HG03442 (cell line): ENCODE measurements around the gene PPP4R4.

ENCODE experiments used
- ATAC-seq: cut with Tn5 transposase; IDR thresholded peaks from one replicate; pipeline ENCODE4 v1.9.1; 2021; ENCODE audit warnings: mild to moderate bottlenecking, moderate library complexity; ENCODE audit not compliant: unreplicated experiment

Gene PPP4R4

DNA sequence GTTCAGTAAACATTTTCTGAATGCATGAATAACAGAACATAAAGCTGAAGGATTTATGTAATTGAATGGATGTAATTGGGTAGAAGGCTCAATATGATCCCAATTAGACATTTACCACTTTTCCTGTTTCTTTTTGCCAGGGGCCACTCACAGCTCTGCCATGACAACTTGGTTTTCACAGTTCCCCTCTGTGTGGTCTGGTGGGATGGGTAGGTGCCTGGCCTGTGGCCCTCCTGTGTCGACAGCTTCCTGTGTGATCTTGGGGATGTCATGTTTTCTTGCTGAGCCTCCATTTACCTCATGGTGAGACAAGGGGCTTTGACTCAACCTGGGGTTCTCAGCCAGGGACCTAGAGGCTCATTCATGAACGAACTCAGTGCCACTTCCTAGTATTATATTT, 131.5 kb downstream of the PPP4R4 start:
- no peak for ATAC-seq

DNA sequence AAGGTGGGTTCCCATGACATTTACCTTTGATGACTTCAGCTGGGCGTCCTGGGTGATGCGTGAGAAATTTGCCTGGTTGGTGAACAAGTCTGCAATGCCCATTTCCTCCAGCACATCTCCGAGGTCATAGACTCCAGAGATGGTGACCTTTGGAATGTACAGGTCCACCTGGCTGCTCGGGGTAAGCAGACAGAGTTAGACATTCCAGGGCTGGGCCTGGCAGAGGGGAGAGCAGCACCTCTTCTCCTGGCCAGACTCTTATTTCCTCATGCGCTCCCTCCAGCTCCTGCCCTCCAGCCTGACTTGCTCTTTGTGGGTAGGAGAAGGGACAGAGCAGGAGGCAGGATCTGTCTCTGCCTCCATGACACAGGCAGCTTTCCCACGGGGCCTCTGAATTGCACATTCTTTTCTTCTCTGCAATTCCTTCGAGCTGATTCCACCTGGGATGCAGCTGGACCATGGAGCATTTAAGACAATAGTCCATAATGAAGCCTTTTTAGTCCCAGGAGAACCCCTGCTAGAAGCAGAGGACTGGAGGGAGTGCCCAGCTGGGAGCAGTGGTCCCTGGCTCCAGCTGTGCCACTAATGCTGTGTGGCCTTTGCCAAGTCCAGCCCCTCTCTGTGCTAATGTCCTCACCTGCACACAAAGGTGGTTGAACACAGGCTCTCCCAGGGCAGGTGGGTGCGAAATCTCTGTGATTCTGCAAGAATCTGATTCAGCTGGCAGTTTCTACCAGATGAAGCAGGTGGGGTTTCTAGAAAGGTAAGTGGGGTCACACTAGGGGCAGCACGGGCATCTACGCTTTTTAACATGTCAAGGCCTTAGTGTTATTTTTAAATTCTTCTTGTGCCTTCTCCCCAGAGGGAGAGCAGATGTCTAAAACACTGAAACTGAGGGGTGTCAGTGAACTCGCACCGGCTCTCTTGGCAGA, 132.2 kb downstream of the PPP4R4 start:
- no peak for ATAC-seq

DNA sequence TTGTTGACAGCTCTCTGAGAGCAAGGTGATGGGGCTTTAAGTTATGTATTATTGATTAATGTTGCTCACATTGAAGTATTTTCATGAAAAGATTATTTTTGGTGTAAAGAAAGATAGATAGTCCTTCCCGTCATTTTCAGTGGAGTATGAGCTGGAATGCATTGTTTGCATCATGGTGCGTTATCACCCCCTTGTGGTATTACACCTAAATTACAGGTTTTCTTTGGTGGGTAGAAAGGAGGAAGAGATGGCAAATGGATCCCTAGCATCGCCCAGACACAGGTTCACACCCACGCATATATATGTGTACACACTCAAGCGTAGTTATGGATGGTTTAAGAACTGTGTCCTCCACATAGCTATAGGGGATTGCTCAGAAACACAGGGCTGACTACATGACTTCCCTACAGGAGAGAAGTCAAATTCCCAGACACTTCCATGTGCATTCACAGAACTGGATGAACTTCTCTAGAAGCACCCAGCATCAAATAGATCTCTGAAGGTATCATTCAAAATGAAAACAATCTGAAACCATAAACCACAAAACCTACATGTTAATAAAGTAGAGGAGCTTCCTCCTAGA, 133.4 kb downstream of the PPP4R4 start:
- ATAC-seq, result no peak

DNA sequence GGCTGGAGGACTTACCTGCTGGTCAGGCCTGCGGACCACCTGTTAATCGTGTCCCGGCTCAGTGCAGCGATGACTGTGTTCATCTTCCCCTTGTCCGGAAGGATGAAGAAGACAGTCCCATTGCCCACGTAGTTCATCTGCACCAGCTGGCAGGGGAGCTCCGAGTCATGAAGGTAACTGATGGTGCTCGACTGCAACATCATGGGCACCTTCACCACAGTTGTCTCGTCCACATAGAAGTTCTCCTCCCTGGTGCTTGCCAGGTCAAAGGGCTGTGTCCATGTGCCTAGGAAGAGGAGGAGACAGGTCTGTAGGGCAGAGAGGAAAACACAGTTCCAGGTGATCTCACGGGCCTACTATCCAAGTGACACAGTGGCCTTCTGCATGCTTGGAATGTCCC, 135.6 kb downstream of the PPP4R4 start:
- ATAC-seq, result no peak

DNA sequence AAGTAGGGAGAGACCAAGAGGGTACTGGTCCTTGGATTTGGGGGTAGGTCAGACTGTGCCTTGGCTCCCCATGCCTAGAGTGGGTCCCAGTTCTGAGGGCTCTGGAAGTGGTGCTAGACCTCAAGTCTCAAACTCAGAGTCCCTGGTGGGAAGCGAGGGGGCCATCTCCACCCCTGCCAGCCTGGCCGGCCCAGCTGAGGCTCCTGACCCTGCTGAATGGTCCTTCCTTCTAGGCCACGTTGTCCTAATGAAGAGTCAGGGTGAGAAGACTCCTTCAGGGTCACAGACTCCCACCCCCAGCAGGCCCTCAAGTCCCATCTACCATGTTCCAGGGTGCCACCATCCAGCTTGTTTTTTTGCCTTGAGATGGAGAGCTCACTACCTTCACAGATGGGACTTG, 136.1 kb downstream of the PPP4R4 start:
- no peak for ATAC-seq

DNA sequence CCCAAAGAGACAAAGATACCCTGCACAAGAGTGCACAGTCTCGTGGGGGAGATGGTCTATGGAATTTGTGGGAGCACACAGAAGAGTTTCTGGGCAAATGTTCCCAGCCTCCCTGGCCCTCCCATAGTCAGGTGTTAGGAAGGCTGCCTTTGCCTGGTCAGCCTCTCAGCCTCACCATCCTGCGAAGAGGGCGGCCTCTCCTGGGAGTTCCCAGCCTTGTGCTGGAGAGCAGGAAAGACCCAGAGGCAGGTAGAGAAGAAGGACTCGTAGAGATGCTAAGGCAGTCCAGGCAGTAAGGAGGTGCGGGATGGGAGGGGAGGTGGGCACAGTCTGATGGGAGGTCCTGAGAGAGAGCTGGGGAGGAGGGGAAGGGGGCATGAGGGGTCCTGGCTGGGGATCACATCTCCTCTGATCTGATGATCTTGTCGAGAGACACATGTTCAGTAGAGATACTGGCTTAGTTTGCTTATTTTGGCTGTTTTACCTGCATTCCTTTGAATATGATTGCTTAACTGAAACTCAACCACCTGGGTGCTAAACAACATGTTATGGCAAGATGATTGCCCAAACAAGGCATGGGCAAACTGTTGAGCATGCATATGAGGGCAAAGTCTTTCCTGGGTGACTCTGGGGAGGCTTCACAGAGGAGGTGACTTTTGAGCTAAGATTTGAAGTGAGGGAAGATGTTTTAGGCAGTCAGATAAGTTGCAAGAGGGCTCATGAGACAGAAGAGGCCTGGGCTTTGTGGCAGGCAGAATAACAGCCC, 138.5 kb downstream of the PPP4R4 start:
- ATAC-seq, result no peak

DNA sequence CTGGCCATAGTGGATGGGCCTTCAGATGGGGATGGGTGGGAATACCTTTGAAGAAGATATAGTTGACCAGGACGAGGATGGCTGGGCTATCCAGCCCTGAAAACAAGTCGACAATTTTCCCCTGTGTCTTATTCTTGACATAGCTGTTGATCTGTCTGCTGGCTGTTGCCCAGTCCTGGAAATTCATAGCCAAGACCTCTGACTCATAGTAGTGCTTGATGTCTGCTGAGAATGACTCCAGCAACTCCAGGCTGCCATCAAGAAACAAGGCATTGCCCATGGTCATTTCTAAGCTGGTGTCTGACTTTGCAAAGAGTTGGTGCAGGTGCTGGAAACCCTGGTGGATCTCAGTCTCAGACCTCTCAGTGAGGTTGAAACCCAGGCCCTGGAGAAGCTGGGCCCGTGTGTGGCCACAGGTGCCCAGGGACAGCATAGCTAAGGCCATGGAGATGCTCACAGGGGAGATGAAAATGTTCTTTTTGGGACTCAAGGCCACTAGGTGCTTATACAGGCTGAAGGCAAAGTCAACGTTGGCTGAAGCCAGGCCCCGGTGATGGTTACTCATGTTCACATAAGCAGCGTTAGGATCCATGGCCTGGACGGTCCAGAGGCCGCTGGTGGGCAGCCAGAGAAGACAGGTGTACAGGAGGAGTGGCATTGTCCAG, 140.0 kb downstream of the PPP4R4 start:
- ATAC-seq, result no peak

DNA sequence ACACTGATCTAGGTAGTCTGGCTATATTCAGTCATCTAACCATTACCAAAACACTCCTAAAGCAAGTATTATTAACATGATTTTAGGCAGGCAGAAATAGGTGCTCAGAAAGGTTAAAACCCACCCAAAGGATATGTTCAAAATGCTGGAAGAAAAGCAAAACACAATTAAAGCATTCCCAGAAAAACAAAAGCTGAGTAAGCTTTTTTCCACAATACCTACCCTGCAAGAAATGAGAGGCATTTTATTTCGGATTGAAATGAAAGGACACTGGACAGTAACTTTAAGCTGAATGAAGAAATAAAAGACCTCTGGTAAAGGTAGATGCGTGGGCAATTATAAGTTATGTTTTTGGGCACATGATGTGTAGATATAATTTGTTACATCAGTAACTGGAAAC, 140.8 kb downstream of the PPP4R4 start:
- ATAC-seq, result no peak

DNA sequence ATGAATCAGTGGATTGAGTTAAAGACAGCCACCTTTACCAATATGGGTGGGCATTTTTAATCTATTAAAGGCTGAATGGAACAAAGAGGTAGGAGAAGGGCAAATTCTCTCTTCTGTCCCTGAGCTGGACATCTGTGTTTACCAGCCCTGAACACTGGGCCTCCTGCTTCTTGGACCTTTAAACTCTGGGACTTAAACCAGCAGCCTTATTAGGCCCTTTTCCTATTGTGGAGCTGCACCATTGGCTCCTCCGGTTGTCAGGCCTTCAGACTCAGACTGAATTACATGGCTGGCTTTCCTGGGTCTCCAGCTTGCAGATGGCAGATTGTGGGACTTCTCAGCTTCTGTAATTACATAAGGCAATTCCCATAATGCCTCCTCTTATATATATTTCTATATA, 142.6 kb downstream of the PPP4R4 start:
- no peak for ATAC-seq

DNA sequence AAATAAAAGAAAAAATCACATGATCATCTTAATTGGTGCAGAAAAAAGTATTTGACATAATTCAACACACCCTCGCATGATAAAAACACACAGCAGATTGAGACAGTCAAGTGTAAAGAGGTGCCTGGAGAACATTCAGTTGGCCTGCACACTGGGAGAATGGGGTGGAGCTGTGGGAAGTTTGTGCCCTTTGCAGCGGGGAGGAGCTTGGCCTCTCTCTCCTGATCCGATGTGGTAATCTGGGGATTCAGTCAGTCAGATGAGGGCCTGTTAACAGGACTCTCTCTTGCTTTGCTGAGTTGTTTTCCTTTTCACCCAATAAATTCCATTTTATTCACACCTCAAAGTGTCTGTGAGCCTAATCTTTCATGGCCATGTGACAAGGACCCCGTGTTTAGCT, 143.1 kb downstream of the PPP4R4 start:
- ATAC-seq, result no peak

DNA sequence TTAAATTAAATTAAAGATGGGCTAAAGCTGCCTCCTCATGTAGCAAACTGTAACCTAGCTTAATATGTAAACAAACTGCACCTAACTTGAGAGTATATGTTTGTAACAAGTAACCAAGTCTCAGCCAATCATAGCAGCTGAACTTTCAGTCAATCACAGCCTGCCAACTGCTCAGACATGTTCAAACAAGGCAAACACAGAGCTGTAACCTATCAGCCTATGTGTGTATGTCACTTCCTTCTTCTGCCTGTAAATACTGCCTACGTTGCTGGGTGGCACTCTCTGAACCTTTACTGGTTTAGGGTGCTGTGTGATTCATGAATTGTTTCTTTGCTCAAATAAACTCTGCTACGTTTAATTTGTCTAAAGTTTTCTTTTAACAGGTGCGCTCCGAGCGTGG, 146.1 kb downstream of the PPP4R4 start:
- no peak for ATAC-seq

DNA sequence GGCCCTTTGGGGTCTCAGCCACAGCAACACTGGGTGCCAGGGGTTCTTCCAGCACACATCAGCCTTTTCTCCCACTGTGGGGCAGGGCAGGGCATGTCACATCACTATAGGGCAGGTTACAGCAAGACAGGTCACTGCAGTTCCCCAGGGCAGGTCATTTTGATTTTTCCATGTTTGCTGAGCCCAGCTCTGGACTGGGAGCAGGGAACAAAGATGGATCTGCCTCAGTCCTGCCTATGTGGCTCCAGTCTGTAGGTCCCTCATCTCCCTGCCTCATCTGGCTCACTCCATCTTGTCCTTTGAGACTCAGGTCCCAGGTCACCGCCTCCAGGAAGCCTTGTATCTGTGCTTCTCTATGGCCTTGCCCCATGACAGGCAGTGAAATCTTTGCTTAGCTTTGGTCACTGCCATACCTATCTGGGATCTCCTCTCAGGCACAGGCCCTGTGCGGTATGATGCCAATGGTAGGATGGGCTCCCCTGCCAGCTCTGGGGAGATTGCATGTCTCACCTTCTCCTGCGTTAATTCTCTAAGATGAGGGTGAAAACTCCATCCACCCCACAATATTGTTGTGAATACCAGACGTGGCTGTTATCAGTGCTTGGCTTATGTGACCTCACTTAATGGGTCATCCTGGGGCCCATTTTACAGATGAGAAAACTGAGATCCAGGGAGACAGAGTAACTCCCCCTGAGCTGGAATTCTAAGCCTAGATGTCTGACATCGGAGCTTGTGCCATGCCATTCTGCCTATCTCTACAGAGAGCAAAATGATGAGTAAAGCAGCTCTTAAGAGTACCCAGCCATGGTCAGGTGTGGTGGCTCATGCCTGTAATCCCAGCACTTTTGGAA, 147.5 kb downstream of the PPP4R4 start:
- no peak for ATAC-seq

DNA sequence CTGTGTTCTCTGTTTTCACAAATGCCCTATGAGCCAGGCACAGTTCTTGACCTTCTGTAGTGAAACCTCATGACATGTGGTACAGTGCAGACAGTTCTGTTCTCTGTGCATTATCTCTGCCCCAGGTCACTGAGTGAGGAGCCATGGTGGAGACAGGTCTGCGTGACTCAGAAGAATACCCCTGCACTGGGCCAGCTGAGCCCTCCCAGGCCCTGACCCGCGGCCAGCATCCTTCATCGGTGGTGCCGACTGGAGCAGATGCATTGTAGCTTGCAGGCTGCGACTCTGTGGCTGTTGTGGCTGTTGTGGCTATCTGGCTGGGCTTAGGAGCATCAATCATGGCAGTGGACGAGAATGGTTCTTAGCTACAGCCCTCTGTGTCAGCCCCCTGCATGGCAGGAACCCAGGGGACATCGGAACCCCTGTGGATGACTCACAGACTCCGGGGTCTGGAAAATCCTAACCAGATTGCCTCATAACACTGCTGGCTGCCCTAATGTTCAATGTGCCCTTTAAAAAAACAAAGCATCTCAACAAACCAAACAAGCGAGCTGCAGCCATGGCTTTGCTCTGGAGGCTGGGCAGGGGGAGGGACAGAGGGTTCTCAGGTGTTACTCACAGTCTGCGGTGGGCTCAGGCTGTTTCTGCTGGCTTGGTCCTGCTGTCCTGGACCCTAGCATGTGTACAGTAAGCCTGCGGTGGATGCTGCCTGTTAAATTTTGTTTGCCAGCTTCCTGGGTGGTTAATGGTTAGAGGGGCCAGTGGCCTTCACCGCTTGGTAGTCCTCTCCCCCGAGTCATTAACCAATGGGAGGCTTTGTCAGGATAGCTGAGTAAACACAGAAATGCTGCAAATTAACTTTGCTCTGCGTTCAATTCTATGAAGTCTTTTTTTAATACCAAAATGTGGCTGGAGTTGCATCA, 148.8 kb downstream of the PPP4R4 start, which contains the start of gene SERPINA6:
Gene SERPINA6 (minus strand): TSS at position 689 of the 923 bp plus-strand sequence. CDS start 8,688 bp downstream, outside the sequence.
- no peak for ATAC-seq

DNA sequence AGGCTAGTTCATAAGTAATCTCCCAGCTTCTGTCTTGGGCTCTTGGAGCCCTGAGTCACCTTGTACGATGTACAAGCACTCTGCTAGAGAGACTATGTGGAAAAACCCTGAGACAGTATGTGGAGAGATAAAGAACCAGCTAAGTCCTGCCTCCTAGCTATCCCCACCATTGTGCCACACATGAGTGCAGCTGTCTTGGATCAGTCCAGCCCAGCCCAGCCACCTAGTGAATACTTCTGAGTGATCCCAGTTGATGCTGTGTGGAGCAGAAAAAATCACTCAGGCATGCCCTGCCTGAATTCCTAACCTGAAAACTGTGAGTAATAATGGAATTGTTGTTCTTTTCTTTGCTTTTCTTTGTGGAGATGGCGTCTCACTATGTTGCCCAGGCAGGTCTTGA, 154.1 kb downstream of the PPP4R4 start:
- ATAC-seq, result no peak
